Activated CD4-positive, CD25-positive, alpha-beta regulatory T cell treated with anti-CD3 and anti-CD28 coated beads, Interleukin-2, amount 50 U/mL, for 24 hours (primary cell): ENCODE measurements around the gene TSC22D3.
"Not testable (repeated sequence)": the region's sequence is repeated elsewhere in the genome, so short reads cannot be mapped to it uniquely, and the experiment has no call there.

ENCODE experiments used
- ATAC-seq, 2 donors: fragments of 150-1000 bp; cut with Tn5 transposase; one replicate each; pipeline ENCODE4 v1.10.0; 2021; ENCODE audit warnings: mild to moderate bottlenecking in 1 of 2, moderate library complexity in 1 of 2

The TSC22D3 gene

GRCh38 chrX:107775734-107776511, at the start of gene TSC22D3:
Gene TSC22D3 (minus strand): TSS chrX:107775787. CDS start chrX:107775419, 368 bp downstream.
- ATAC-seq: peak; percentile 78 to 83

GRCh38 chrX:107823456-107823855, 47.9 kb upstream of the TSC22D3 start:
- no peak for ATAC-seq

- ATAC-seq: no peak
Observed at GRCh38 chrX:107823042-107823441, 47.5 kb upstream of the TSC22D3 start.

GRCh38 chrX:107818900-107819521, 43.4 kb upstream of the TSC22D3 start:
- no peak for ATAC-seq

- not testable (repeated sequence) for ATAC-seq
Observed at GRCh38 chrX:107810053-107810452, 34.5 kb upstream of the TSC22D3 start.

GRCh38 chrX:107805179-107805578, 29.6 kb upstream of the TSC22D3 start:
- no peak for ATAC-seq

- no peak for ATAC-seq
Observed at GRCh38 chrX:107804427-107804826, 28.8 kb upstream of the TSC22D3 start.

- no peak for ATAC-seq
Observed at GRCh38 chrX:107787827-107788226, 12.2 kb upstream of the TSC22D3 start.

- ATAC-seq: no peak
Observed at GRCh38 chrX:107780525-107780924, 4.9 kb upstream of the TSC22D3 start.

- ATAC-seq: no peak
Observed at GRCh38 chrX:107777536-107777832, 1.9 kb upstream of the TSC22D3 start, which contains the start of gene NCBP2L. Gene NCBP2L (plus strand): TSS chrX:107777733. CDS start chrX:107794221, 16,488 bp downstream.

- peak; percentile 77 to 79 for ATAC-seq
Observed at GRCh38 chrX:107776649-107777535, 1.3 kb upstream of the TSC22D3 start.

GRCh38 chrX:107775000-107775733, 420 bp downstream of the TSC22D3 start:
- ATAC-seq: no peak

- ATAC-seq: no peak
Observed at GRCh38 chrX:107773906-107774435, 1.6 kb downstream of the TSC22D3 start.

- no peak for ATAC-seq
Observed at GRCh38 chrX:107773206-107773605, 2.4 kb downstream of the TSC22D3 start.

- ATAC-seq: no peak
Observed at GRCh38 chrX:107769581-107770317, 5.8 kb downstream of the TSC22D3 start.

- ATAC-seq: no peak
Observed at GRCh38 chrX:107768051-107768450, 7.5 kb downstream of the TSC22D3 start.

GRCh38 chrX:107766470-107767150, 9.0 kb downstream of the TSC22D3 start:
- ATAC-seq: no peak

GRCh38 chrX:107764845-107765608, 10.6 kb downstream of the TSC22D3 start:
- no peak for ATAC-seq

GRCh38 chrX:107763647-107764046, 11.9 kb downstream of the TSC22D3 start:
- no peak for ATAC-seq
